Right ventricle myocardium superior (tissue), 1 donor: ENCODE results near the gene TLK2. TPM values are rescaled to one million over a fixed set of nuclear protein-coding genes. Genes with fewer than 3 reads are reported as not detected.

Experiments used
- ATAC-seq: fragments of 200-7000 bp; cut with Tn5 transposase; one replicate; pipeline ENCODE4 v1.9.1; 2020; ENCODE audit warnings: mild to moderate bottlenecking; ENCODE audit not compliant: poor library complexity
- DNase-seq: peaks from one replicate; pipeline ENCODE4 v3.0.0-alpha.2; 2020
- intact Hi-C: fragments of 100-400 bp; cut with DNase I; formaldehyde crosslinking; loops from one replicate; pipeline ENCODE4 v1.11.2; 2022
- total RNA-seq: library from RNA; stranded (reverse); fragmentation: NEBNext Ultra II Directional; extraction: Animal tissue kit (Norgen Biotek cat#: 25700); gene quantifications from one replicate; pipeline ENCODE4 v1.2.1, GENCODE V29; 2021
- donor health status: DM: no; HTN: yes; CAD: no; lungs with severe emphysema.

Gene TLK2
- total RNA-seq, 1 donor from 2014 or later: 29.9 TPM

DNA sequence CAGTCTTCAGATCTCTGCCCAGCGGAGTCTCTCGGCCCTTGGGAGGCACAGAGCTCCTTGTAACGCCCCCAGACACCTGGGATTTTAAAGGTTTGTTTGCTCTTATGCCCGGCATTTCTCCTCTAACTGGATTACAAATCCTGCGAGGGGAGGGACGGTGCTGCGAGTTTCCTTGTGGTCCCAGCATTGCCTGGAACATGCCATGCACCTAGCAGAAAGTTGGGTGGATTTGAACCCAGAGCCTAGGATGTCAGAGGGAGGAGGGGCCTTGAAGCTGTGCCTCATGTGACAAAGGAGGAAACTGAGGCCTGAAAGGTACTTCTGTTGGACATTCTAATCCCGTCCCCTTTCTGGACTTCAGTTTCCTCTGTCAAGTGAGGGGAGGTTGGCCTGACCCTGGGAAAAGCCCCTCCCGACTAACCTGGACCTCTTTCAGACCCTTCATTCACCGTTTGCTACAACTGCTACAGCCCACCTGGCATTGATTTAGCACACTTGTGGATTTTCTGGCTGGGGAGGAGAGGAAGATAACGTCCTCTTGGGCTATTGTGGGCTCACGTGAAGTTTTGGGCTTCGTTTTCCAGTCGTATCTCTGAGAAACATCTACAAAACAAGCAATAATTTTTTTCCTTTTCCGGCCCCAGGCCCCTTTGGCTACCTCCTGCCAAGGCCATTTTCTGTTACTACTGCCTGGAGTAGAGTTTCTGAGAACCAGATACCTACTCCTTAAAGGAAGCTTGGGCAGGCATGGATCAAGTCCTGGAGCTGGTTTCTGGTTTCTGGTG lies 179.7 kb downstream of the TLK2 start:
- intact Hi-C loops: no loop called here
- DNase-seq (no peak), ATAC-seq (no peak)

DNA sequence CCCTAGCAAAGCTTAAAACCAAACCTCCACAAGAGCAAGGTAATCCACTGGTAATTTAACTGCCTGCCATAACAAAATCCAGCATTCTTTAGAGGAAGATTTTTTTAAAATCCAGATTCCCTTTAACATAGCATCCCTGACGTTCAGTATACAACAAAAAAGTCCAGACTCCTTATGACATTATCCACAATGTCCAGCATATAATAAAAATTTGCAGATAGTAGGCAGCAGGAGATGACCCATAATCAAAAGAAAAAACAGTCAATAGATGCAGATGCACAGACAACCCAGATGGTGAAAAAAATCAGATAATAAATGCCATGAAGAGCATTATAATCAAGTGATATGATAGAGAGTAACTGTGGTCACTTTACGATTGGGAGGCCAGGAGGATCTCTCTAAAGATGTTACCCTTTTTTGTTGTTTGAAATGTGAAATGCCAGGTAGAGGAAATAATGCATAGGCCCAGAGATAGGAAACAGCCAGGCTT lies 182.0 kb downstream of the TLK2 start:
- intact Hi-C loops: no loop called here
- no peak for DNase-seq
- ATAC-seq: no peak

DNA sequence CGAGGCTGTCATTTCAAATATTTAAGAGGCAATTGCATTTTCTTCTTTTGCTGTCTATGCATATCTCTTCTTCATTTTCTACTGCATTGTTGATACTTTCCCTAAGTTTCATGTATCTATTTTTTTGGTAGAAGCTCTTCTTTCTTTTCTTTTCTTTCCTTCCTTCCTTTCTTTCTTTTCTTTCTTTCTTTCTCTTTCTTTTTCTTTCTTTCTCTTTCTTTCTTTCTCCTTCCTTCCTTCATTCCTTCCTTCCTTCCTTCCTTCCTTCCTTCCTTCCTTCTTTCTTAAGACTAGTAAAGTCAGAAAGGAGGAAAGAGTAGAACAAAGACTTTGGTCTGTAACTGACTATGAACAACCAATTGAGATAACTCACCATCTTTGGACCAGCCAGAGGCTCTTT lies 182.7 kb downstream of the TLK2 start:
- no peak for DNase-seq

GRCh38 chr17:62662855-62663254 lies 184.2 kb downstream of the TLK2 start:
- intact Hi-C loops: no loop called here
- DNase-seq: no peak
- no peak for ATAC-seq

More for the DNA sequence above, 182.7 kb downstream of the TLK2 start:
- ATAC-seq: no peak
- intact Hi-C loops: no loop called here

Other genes starting within 250 kb of the TLK2 start
- gene EFCAB3, start 98.3 kb upstream of the TLK2 start, total RNA-seq: not detected
- gene METTL2A, start 54.9 kb upstream of the TLK2 start, total RNA-seq: 15.4 TPM
- 23.0 TPM for gene MRC2, start 148.8 kb downstream of the TLK2 start, total RNA-seq